Stimulated activated CD4-positive, alpha-beta T cell treated with anti-CD3 and anti-CD28 coated beads, Interleukin-2, amount 100 ng/mL, for 48 hours (primary cell): ENCODE data around the gene IGFN1.

Source experiments
- DNase-seq, 2 donors: peaks; one replicate each; pipeline ENCODE4 v3.0.0-alpha.2; 2020

IGFN1 gene

DNA sequence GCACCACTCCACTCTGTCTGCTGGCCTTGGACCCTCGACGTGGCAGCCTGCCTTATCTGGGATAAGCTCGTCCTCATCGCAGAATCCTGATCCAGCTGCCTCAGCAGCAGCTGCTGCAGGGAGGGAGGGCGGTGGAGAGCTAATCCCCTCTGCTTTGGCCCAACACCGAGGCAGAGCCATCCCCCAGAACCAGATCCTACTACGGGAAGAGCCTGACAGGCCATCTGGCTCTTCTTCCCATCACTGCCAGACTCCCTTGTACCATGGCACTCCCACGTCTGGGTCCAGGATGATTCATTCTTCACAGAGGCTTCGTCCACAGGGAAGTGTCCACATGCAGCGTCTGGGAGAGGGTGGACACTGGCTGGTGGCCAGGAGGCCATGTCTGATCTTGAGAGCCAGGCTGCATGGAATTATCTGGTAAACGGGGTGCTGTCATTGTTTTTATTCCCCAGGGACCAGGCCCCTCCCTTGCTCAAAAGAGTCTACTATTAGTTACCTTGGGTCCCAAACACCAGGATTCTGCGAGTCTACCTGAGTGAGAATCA lies 78.1 kb downstream of the IGFN1 start:
- DNase-seq, result no peak

DNA sequence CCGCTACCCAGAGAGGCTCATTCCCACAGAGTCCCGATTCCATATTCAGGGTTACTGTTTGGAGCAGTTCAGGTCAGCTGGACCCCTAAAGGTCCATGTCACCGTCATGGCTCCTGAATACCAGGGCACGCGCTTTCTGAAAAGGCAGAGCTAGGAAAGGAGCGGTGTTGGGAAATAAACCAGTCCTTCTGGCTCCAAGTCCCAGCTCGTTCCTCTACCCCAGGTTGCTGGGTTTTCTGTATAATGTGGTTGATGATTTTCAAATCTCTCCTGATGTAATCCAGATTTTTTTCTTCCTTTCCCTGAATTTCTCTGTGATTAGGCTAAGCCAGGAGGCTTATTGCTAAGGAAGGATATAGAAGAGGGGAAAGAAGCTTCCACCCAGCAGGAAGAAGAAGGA lies 78.7 kb downstream of the IGFN1 start:
- DNase-seq, result no peak

DNA sequence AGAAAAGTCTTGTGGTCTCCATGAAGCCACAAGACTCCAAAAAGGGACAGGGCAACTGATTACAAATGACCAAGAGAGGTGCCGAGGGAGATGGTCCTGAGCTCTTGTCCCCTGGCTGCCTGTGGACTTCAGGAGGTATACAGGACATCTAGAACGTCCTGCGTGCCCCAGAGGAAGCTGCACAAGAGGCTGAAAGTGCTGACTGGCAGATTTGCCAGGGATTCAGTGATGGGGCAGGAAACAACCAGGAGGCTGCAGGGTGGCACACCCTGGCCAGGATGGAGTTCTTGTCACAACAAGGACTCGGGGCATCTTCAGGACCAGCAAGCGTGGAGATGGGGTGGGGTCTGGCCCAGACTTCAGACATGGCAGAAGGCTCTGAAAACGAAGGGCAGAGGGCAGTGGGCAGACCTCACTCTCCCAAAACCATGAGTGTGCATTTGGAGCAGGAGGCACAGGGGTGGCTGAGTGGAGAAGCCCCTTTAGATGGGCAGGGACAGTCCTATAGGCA lies 79.3 kb downstream of the IGFN1 start:
- DNase-seq, result no peak

DNA sequence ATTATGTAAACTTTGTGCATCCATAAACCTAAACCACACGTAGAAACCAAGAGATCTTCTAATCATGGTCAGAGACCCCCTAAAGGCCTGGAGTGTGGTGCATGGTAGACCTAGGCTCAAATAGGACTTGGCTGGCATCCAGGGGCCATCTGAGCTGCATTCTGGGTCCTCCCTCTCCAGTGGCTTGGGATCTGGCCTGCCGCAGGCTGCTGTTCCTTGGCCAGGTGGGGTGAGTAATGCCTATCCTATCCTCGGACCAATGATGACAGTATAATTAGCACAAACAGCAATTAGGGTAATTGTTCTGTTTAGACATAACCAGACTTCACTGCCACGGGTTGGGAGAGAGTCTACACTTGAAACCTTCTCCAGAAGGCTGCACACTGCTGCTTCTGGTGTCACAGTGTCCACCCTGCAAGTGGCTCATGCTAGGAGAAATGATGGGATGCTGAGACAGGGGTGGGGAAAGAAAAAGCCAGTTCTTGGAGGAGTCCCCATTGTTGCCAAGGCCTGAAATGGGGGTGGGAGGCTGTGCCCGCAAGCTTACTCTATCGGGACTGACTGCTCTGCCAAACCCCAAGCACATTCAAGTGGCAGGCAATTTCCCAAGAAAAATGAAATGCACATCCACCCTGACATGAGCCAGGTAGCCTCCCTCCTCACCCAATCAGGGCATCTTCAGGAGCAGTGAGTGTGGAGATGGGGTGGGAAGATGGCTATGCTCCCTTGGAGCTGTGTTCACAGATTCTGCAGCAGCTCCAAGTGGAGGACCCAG lies 80.2 kb downstream of the IGFN1 start:
- no peak for DNase-seq

DNA sequence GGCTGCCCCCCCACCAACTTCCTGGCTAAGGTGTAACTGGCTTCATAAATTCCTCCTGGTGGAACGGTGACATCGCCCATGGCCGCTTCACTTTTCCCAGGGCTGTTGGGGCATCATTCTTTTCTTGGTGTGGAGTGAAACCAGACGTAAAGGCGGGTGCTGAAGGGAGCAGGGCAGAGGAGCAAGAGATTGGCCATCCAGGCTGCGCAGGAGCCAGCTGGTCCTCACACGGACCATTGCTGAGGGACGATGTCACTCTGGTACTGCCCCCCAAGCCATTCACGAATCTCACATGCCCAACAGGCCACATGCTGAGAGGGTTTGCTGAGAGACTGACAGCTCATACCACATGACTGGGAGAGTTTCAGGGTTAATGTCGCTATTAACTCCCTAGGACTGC lies 82.2 kb downstream of the IGFN1 start:
- no peak for DNase-seq

DNA sequence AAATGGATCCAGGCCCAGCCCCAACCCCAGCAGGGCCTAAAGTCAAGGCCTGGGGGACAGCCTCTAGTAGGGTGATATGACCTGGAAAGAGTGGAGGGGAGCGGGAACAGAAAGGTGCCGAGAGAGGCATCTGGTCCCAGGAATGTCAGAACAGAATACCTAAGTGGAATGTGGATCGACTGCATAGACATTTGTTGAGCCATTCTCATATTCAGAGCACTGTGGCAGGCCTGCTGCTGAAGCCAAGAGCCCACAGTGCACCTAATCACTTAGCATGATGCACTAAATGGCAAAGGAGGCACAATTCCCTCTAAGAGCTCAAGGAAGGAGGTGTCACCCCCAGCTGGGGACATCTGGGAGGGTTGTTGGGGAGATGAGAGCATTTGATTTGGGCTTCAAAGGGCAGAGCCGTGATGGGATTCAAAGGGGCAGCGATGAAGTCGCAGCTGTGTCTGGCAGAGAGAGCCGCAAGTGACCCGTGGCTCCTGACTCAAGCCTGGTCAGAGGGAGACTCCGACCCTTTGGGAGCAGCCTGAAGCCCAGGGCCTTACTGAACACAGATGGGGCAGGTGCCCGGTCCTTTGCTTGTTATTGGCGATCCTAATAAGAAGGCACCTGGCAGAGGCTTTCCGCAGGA lies 84.1 kb downstream of the IGFN1 start:
- DNase-seq, result no peak

DNA sequence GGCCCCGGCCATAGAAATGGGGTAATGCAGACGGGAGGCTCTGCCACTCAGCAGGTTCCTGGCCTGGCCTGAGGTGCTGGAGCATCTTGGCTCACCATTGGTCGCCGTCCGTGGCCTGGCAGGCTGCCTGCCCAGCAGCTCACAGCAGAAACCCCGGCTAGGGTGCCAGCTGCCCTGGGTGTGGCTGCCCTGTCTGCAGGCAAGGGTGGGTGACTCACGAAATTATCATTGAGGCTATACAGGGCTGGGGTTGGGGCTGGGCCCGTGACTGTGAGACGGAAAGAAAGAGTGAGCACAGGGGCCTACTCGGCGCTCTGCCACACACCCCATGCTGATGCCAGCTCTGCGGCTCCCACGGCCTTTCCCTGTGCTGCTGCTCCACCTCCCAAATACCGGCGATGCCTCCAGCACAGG lies 84.6 kb downstream of the IGFN1 start:
- no peak for DNase-seq

DNA sequence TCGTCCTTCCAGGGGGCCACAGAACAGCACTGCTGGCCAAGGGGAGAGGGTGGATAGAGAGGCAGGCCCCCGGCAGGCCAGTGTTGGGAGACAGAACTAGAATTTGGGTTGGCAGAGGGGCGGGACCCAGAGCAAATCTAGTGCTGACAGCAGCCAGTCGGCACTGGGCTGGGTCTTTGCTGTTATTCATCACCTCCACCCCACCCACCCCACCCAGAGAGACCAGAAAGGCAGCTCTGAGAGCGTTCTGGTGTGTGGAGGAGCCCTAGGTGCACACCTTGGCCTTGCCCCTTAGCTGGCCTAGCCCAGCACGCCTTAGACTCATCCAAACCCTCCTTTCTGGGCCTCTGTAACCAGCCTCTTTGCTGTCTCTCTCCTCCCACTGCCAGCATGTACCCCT lies 86.3 kb downstream of the IGFN1 start:
- no peak for DNase-seq

DNA sequence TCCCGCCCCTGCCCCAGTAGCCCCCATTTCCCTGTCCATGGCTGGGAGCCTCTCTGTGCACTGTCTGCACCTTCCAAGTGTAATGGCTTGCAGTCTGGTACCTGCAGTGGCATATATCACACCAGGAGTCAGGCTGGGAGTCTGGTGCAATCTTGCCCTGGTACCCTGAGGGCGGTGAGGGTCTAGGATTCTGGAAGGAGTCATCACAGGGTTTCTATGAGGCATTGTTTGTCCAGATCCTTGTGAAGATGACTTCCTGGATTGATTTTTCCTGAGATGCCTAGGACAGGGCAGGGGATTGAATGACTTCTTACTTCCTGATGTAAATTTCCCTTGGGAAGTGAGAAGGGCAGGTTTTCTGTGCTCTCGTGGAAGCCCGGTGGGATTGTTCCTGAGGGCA lies 86.8 kb downstream of the IGFN1 start:
- no peak for DNase-seq
